Measurements from ENCODE around the gene RUSC1.

DNA sequence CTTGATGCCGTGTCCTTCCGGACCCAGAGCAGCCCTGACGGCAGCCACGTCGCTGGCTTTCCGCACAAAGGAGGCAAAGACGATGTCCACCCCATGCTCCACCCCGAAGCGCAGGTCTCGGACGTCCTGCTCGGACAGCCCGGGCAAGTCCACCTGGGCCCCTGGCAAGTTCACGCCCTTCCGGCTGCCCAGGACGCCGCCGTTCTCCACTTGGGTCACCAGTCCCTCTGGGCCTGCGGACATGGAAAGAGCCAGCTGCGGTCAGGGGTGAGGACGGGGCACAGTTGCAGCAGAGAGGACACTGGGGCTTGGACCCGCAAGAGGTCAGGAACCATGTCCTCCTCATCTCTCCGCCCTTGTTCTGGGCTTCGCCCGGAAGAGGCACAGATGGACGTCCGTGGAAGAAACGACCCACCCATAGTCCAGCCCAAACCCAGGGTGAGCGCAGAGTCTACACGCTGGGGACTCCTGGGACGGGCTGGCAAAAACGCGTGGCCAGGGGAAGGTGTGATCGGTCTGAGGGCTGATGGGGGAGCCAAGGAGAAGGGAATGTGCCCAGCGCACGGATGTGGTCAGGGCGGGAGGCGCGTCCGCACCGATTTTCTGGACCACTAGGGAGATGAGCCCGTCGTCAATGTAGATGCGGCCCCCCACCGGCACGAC lies 26.0 kb upstream of the RUSC1 start:
- TF ChIP-seq, protein P1, sequence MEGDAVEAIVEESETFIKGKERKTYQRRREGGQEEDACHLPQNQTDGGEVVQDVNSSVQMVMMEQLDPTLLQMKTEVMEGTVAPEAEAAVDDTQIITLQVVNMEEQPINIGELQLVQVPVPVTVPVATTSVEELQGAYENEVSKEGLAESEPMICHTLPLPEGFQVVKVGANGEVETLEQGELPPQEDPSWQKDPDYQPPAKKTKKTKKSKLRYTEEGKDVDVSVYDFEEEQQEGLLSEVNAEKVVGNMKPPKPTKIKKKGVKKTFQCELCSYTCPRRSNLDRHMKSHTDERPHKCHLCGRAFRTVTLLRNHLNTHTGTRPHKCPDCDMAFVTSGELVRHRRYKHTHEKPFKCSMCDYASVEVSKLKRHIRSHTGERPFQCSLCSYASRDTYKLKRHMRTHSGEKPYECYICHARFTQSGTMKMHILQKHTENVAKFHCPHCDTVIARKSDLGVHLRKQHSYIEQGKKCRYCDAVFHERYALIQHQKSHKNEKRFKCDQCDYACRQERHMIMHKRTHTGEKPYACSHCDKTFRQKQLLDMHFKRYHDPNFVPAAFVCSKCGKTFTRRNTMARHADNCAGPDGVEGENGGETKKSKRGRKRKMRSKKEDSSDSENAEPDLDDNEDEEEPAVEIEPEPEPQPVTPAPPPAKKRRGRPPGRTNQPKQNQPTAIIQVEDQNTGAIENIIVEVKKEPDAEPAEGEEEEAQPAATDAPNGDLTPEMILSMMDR (IDR thresholded peaks at IDR 0.05) = no peak
- no peak for TF ChIP-seq POLR2A (IDR thresholded peaks at IDR 0.05)

Data from uterus (tissue), 2 donors.